NAMALWA (cell line): ENCODE data around the gene ZNF22.

Experiments
- DNase-seq: peaks from one replicate; pipeline ENCODE4 v3.0.0-alpha.2; 2015; ENCODE audit warnings: low spot score

The ZNF22 gene

GRCh38 chr10:45000752-45001380 is at the start of gene ZNF22:
Gene ZNF22, plus strand, starts transcription at chr10:45000923. Its CDS starts 2,446 bp downstream, at chr10:45003369.
- DNase-seq, result peak; percentile 80

- DNase-seq, result no peak
These were observed 49.0 kb upstream of the ZNF22 start for GRCh38 chr10:44951576-44952226.

GRCh38 chr10:44952779-44953231 is 47.9 kb upstream of the ZNF22 start:
- no peak for DNase-seq

DNA sequence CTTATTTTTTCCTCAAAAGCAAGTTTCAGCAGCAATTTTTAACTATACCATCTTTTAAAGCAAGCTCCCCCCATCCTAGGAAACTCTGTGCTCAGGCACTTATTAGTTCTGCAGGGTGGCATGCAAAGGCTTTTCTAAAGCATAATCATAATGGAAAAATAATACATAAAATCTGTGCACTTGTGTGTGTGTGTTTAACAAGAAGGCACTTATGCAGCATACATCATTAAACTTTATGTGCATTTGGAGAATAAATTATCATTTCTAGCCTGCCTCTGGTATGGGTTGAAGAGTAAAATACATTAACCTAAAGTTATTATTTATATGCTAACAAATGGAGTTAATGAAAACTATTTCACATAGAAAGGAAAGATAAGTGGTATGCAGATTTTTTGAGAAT is 46.7 kb upstream of the ZNF22 start:
- no peak for DNase-seq

DNA sequence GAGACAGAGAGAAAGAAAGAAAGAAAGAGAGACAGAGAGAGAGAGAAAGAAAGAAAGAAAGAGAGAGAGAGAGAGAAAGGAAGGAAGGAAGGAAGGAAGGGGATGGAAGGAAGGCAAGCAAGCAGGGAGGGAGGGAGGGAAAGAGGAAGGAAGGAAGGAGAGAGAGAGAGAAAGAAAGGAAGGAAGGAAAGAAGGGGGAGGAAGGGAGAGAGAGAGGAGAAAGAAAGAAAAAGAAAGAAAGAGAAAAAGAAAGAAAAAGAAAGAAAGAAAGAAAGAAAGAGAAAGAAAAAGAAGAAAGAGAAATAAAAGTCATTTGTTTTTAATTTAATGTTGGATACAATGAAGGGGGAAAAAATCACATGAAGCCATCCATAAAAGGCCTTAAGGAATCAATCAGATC is 45.8 kb upstream of the ZNF22 start:
- DNase-seq, result no peak

DNA sequence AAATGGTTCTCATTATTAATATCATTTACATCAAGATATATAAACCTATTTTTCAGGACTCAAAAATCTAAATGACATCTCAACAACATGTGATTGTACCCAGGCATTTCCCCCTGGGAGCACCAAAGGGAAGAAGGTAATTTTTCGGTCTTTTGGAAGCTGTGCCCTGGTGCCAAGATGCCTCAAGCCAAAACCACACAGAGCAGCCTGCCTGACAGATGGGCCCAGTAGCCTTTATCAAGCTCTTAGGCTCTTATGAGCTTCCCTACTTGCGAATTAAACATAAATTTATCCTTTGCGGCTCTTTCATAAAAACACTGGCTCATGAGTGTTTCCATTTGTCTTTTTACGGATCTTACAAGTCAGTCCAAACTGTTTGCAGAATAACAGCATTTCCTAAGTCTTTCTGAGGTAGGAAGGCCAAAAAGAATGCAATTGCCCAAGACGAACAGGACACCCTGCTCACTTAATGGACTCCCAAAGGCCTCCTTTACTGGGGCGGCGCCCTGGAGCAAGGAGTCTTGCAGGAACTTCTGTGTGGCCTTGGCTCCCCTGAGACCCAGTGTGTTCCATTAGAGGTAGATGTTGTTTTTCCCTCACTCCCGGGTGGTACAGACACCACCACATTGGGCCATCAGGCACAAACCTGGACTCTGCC is 45.2 kb upstream of the ZNF22 start:
- DNase-seq, result no peak

- DNase-seq, result no peak
These were observed 44.5 kb upstream of the ZNF22 start for GRCh38 chr10:44956226-44956625.

- DNase-seq, result no peak
These were observed 43.7 kb upstream of the ZNF22 start for GRCh38 chr10:44956717-44957706.

DNA sequence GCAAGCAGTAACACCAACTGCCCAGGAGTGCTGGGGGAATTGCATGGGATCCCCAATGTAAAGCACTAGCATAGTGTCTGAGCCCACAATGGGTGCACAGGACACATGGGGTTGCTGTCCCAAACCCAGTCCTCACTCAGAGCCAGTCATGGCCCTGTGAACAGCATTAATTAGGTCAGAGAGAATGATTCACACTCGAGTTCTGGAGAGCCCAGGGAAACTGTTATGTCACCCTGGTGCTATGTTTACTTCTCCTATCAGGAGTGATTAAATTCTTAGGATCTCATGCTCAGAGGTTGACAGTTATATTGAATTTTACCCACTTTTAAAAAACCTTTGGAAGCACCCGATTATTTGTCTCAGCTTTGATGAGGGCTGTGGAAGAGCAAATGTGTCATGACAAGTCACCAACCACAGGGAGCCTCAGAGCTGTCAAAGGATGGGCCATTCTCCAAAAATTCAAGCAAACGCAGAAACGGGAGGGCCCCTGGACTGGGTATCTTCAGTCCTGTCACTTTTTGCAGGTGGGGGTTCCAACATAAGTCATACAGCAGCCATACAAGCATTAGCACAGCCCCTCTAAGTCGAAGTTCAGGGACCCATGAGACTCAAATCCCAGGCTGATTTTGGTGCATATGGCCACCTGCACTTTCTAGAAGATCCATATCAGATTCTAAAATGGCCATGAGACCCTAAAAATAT is 42.4 kb upstream of the ZNF22 start:
- no peak for DNase-seq

DNA sequence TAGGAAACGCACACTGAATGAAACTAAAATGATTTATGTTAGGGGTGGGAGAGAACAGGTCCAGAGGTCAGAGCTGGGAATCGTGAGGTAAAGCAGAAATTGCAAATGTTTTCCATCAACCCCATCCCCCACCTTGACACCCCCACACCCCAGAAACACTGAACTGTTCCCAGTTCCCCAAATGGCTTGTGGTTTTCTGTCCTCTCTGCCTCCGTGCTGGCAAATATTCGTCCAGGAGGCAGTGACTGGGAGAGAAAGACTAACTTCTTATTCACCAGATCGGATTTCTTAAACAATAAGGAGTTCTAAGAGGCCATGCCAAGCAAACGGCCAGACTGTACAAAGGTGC is 41.9 kb upstream of the ZNF22 start:
- DNase-seq, result no peak

- DNase-seq, result peak; percentile 87
These were observed 41.3 kb upstream of the ZNF22 start, which contains the start of gene RASSF4 for GRCh38 chr10:44959247-44960087. Gene RASSF4, plus strand, starts transcription at chr10:44959802. Its CDS starts 10,401 bp downstream, at chr10:44970203.

GRCh38 chr10:44960088-44960460 is 40.6 kb upstream of the ZNF22 start:
- DNase-seq, result no peak

DNA sequence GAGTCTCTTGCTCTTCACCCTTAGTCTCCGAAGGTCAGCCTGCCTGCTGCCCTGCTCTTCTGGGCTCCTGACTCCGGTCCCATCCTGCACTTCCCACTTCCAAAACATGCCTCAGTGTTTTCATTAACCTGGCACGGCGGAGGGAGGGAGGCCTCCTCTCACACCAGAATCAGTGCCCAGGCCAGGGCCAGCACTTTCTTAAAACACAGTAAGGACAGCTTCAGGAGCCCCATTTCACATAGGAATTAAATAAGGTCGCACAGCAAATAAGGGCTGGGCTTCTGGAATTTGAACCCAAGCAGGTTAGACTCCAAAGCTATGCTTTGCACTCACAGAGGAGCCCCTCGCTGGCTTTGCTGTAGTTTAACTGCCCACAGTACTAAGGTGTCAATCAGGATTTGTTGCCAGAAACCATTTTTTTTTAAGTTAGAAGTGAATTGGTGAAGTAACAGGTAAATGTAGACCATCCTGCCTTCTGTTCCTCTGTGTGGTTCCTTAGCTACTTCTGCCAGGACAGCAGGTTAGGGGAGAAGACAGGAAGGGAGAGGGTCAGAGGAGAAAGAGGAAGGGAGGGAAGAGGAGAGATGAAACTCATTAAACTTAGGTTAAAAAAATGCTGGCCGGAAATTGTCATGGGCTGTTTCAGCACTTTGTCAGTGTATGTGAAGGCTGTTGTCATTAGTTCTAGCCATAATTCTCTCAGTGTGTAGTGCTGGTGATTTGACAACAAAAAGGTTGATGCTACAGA is 40.1 kb upstream of the ZNF22 start:
- DNase-seq, result no peak

DNA sequence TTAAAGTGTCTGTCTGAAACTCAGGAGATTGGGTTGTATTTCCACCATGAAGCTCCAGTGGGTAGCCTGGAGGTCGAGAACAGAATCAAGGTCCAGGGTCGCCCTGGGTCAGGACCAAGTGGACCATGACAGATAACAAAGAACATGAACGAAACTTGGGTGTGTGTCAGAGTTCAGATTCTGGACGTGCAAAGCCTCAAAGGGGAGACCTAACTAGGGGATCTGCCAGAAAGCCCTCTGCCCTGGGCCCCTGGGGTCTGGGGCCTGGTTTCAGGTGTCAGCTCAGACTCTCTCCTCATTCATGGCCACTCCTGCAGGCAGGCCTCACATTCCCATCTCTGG is 39.5 kb upstream of the ZNF22 start:
- no peak for DNase-seq

DNA sequence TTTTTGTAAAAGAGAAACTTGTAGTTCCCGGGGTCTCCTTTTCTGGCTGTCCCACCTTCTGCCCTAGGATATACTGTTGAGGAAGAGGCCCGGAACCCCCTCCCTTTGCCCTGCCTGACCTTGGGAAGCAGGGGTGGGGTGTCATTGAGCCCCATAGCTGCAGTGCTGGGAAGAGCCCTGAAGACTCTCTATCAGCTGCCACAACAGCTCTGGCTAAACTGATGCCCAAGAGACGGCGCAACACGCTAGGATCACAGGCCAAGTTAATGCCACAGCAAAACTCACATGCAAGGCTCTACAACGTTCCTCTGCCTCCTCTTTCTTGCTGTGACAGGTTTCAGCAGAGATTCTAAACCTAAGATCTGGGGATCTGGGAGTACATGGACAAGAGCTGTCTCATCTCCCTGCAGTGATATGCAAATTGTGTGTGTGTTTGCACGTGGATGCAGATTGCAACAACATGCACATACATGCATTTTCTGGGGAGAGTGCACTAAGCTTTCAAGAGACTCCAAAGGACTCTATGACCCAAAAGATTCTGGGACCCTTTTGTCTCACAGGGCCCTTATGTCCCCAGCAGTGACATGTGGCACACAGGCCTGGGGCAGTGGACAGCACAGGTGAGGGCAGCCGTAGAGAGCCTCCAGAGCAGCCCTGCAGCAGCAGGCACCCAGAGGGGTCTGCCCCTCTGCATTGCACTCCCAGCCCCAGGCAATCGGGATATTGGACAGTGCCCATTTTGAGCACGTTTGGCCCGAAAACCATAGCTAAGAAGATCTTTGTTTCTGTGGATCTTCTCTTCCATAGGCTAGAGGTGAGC is 38.6 kb upstream of the ZNF22 start:
- DNase-seq, result no peak

DNA sequence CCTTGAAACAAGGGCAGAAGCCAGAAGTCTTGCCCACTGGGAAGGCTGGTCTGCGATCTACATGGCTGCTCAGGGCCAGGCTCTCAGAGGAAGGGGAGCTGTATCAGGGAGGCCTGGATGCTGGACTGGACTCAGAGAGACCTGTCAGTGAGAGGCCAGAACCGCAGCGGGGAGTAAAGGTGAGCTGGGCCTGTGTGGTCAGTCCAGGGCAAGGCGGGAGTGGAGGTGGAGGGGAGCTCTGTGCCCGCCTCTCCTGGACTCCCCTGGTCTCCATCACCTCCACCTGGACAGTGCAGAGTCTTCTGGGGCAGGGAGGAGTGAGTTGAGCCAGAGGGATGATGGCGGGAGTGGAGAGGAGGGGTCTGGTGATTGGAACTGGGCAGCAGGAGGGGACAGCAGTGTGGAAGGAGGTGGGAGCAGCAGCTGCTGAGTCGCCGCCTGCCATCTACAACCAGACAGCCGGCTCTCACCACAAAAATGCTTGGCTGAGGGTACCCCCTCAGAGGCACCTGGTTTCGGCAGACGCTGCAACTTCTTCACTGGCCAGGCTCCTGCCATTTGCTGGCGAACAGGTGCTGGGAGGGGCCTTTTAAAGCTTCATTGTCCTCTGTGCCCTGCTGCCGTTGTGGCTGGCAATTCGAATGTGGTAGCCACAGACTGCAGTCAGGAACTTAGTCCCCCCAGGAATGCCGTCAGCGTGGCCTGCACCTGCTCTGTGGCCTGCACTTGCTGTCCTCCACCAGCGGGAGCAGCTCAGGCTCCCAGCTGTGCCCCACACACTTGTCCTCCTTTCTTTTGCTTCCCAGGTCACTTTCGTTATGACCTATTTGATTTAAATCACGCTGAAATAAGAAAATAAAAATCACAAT is 37.6 kb upstream of the ZNF22 start:
- DNase-seq, result peak; percentile 61

DNA sequence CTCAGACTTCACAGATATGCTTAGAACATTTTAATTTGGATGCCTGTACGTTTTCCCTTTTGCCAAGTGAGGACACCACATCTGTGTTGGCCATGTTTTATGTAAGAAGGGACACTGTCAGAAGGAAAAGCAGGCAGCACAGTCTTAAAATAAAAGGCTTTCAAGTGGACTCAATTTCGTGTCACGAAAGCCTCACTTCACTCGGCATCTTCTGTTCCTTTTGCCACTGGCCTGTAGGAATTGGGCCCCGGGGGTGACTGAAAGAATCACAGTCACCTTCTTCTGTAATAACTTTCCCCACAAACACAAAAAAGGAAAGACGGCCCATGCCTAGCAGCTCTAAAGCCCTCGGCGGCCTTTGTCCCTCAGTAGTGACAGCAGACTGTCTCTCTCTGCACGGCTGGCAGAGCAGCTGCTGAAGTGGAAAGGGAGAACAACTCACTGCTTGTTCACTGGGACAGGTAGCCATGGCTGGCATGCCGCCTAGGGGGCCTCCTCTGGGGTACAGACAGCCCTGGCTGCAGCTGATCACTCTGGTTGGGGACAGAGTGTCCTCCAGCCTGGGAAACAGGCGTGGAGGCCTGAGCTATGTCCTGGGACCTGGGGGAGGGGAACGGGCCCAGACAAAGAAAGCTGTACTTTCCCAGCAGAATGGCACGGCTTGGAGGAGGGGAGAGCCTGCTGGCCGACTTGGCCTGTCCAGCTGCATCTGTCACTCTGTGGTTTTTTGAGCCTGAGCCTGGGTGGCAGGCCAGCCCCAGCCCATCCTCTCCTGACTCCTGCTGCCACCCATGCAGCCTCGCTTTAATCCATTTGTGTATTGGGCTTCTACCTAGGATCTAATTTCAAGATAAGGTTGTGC is 36.7 kb upstream of the ZNF22 start:
- DNase-seq, result peak; percentile 59
